ENCODE results near the gene CFAP73. TPM values are rescaled to one million over a fixed set of nuclear protein-coding genes. Genes with fewer than 3 reads are reported as not detected.

Gene CFAP73
- not detected in 2 replicates for total RNA-seq (2014; rRNA removed; shearing (Covaris generic))
- polyA plus RNA-seq (2015; cell fraction: cytosol; rRNA removed), result not detected in 2 replicates
- not detected in 2 replicates for polyA plus RNA-seq (2015; cell fraction: nucleus; rRNA removed)

GRCh38 chr12:113149361-113150150, at the start of gene CFAP73:
Gene CFAP73, plus strand, starts transcription at chr12:113149724. Its CDS starts 134 bp downstream, at chr12:113149858.
- in situ Hi-C loops (cut with HindIII; ENCODE audit: low pct_unique_long_range_greater_than_20kb, low sequenced_read_pairs), result no loop called here
- DNase-seq (ENCODE audit: low read depth, low spot score), result peak; percentile 77

- DNase-seq (ENCODE audit: low read depth, low spot score), result no peak
- in situ Hi-C loops (cut with HindIII; ENCODE audit: low pct_unique_long_range_greater_than_20kb, low sequenced_read_pairs), result no loop called here
These were observed 49.8 kb upstream of the CFAP73 start for GRCh38 chr12:113099764-113100163.

GRCh38 chr12:113101751-113102150, 47.8 kb upstream of the CFAP73 start:
- in situ Hi-C loops (cut with HindIII; ENCODE audit: low pct_unique_long_range_greater_than_20kb, low sequenced_read_pairs), result no loop called here

GRCh38 chr12:113102811-113103210, 46.7 kb upstream of the CFAP73 start:
- in situ Hi-C loops (cut with HindIII; ENCODE audit: low pct_unique_long_range_greater_than_20kb, low sequenced_read_pairs), result no loop called here

More at GRCh38 chr12:113101751-113102150, 47.8 kb upstream of the CFAP73 start:
- DNase-seq (ENCODE audit: low read depth, low spot score), result no peak

GRCh38 chr12:113103756-113104450, 45.6 kb upstream of the CFAP73 start:
- in situ Hi-C loops (cut with HindIII; ENCODE audit: low pct_unique_long_range_greater_than_20kb, low sequenced_read_pairs), result no loop called here
- DNase-seq (ENCODE audit: low read depth, low spot score), result no peak

More at GRCh38 chr12:113102811-113103210, 46.7 kb upstream of the CFAP73 start:
- DNase-seq (ENCODE audit: low read depth, low spot score), result no peak

- in situ Hi-C loops (cut with HindIII; ENCODE audit: low pct_unique_long_range_greater_than_20kb, low sequenced_read_pairs), result no loop called here
- no peak for DNase-seq (ENCODE audit: low read depth, low spot score)
These were observed 44.5 kb upstream of the CFAP73 start for GRCh38 chr12:113104953-113105510.

GRCh38 chr12:113105606-113106271, 43.8 kb upstream of the CFAP73 start:
- in situ Hi-C loops (cut with HindIII; ENCODE audit: low pct_unique_long_range_greater_than_20kb, low sequenced_read_pairs), result no loop called here
- no peak for DNase-seq (ENCODE audit: low read depth, low spot score)

- in situ Hi-C loops (cut with HindIII; ENCODE audit: low pct_unique_long_range_greater_than_20kb, low sequenced_read_pairs), result no loop called here
- DNase-seq (ENCODE audit: low read depth, low spot score), result no peak
These were observed 43.2 kb upstream of the CFAP73 start for GRCh38 chr12:113106361-113106760.

- in situ Hi-C loops (cut with HindIII; ENCODE audit: low pct_unique_long_range_greater_than_20kb, low sequenced_read_pairs), result no loop called here
- DNase-seq (ENCODE audit: low read depth, low spot score), result no peak
These were observed 41.2 kb upstream of the CFAP73 start for GRCh38 chr12:113108308-113108707.

GRCh38 chr12:113109360-113109759, 40.2 kb upstream of the CFAP73 start:
- in situ Hi-C loops (cut with HindIII; ENCODE audit: low pct_unique_long_range_greater_than_20kb, low sequenced_read_pairs), result no loop called here

GRCh38 chr12:113109872-113110599, 39.5 kb upstream of the CFAP73 start:
- in situ Hi-C loops (cut with HindIII; ENCODE audit: low pct_unique_long_range_greater_than_20kb, low sequenced_read_pairs), result no loop called here

More at GRCh38 chr12:113109360-113109759, 40.2 kb upstream of the CFAP73 start:
- no peak for DNase-seq (ENCODE audit: low read depth, low spot score)

GRCh38 chr12:113111247-113111646, 38.3 kb upstream of the CFAP73 start:
- DNase-seq (ENCODE audit: low read depth, low spot score), result no peak
- in situ Hi-C loops (cut with HindIII; ENCODE audit: low pct_unique_long_range_greater_than_20kb, low sequenced_read_pairs), result no loop called here

More at GRCh38 chr12:113109872-113110599, 39.5 kb upstream of the CFAP73 start:
- DNase-seq (ENCODE audit: low read depth, low spot score), result no peak

- DNase-seq (ENCODE audit: low read depth, low spot score), result no peak
- in situ Hi-C loops (cut with HindIII; ENCODE audit: low pct_unique_long_range_greater_than_20kb, low sequenced_read_pairs), result no loop called here
These were observed 37.3 kb upstream of the CFAP73 start for GRCh38 chr12:113112043-113112899.

GRCh38 chr12:113113397-113113796, 36.1 kb upstream of the CFAP73 start:
- DNase-seq (ENCODE audit: low read depth, low spot score), result no peak
- in situ Hi-C loops (cut with HindIII; ENCODE audit: low pct_unique_long_range_greater_than_20kb, low sequenced_read_pairs), result no loop called here

GRCh38 chr12:113114447-113115178, 34.9 kb upstream of the CFAP73 start:
- in situ Hi-C loops (cut with HindIII; ENCODE audit: low pct_unique_long_range_greater_than_20kb, low sequenced_read_pairs), result no loop called here
- DNase-seq (ENCODE audit: low read depth, low spot score), result no peak
